GM21367 (cell line): ENCODE results near the gene SPATA9.
"Not testable (repeated sequence)": the region's sequence is repeated elsewhere in the genome, so short reads cannot be mapped to it uniquely, and the experiment has no call there.

Experiments used
- ATAC-seq: cut with Tn5 transposase; IDR thresholded peaks from one replicate; pipeline ENCODE4 v1.9.1; 2021; ENCODE audit not compliant: unreplicated experiment

SPATA9 gene

GRCh38 chr5:95718203-95718602, 35.4 kb upstream of the SPATA9 start:
- ATAC-seq = peak; percentile 89

GRCh38 chr5:95717439-95717838, 34.6 kb upstream of the SPATA9 start:
- ATAC-seq = no peak

GRCh38 chr5:95715799-95716461, 33.1 kb upstream of the SPATA9 start:
- ATAC-seq = no peak

- ATAC-seq = no peak
Measured at GRCh38 chr5:95713960-95714710, 31.3 kb upstream of the SPATA9 start.

GRCh38 chr5:95713246-95713645, 30.5 kb upstream of the SPATA9 start:
- ATAC-seq = not testable (repeated sequence)

- ATAC-seq = no peak
Measured at GRCh38 chr5:95712347-95712958, 29.7 kb upstream of the SPATA9 start.

- ATAC-seq = no peak
Measured at GRCh38 chr5:95711501-95712346, 28.9 kb upstream of the SPATA9 start.

- ATAC-seq = not testable (repeated sequence)
Measured at GRCh38 chr5:95710651-95711500, 28.1 kb upstream of the SPATA9 start.

- ATAC-seq = no peak
Measured at GRCh38 chr5:95709967-95710650, 27.3 kb upstream of the SPATA9 start.

- no peak for ATAC-seq
Measured at GRCh38 chr5:95708876-95709275, 26.1 kb upstream of the SPATA9 start.

GRCh38 chr5:95707534-95708188, 24.9 kb upstream of the SPATA9 start:
- ATAC-seq = not testable (repeated sequence)

- no peak for ATAC-seq
Measured at GRCh38 chr5:95707055-95707454, 24.3 kb upstream of the SPATA9 start.

- ATAC-seq = not testable (repeated sequence)
Measured at GRCh38 chr5:95706196-95706595, 23.4 kb upstream of the SPATA9 start.

- no peak for ATAC-seq
Measured at GRCh38 chr5:95704150-95704549, 21.4 kb upstream of the SPATA9 start.

GRCh38 chr5:95701074-95701473, 18.3 kb upstream of the SPATA9 start:
- no peak for ATAC-seq

GRCh38 chr5:95699337-95699736, 16.5 kb upstream of the SPATA9 start:
- no peak for ATAC-seq

- ATAC-seq = no peak
Measured at GRCh38 chr5:95697781-95698681, 15.2 kb upstream of the SPATA9 start.

- no peak for ATAC-seq
Measured at GRCh38 chr5:95690333-95690732, 7.5 kb upstream of the SPATA9 start.
